Esophagus squamous epithelium (tissue), 5 donors: ENCODE data around the gene RASA3. TPM values are rescaled to one million over a fixed set of nuclear protein-coding genes. Genes with fewer than 3 reads are reported as not detected.
"Not testable (repeated sequence)": the region's sequence is repeated elsewhere in the genome, so short reads cannot be mapped to it uniquely, and the experiment has no call there.

Experiments used
- DNase-seq: peaks from one replicate; lab custom pipeline; 2025; lab: John Stamatoyannopoulos, UW
- H3K27ac ChIP-seq, 4 donors: fragments of 200-600 bp; sonication (generic); one replicate each; pipeline ENCODE4 v1.5.1; 2016 to 2019; ENCODE audit warnings: mild to moderate bottlenecking in 1 of 4
- H3K27me3 ChIP-seq, 4 donors: fragments of 200-600 bp; sonication (generic); 1 replicate in 3 of 4; 2 replicates in 1 of 4; pipeline versions ENCODE4 v1.5.1 to v1.6.0; 2017 to 2021; ENCODE audit warnings: antibody characterized with exemption in 1 of 4
- H3K36me3 ChIP-seq, 3 donors: fragments of 200-600 bp; sonication (generic); one replicate each; pipeline ENCODE4 v1.5.1; 2016 to 2019
- H3K4me1 ChIP-seq, 3 donors: fragments of 200-600 bp; sonication (generic); one replicate each; pipeline ENCODE4 v1.5.1; 2017 to 2019
- H3K4me3 ChIP-seq, 4 donors: fragments of 200-600 bp; sonication (generic); 1 replicate in 3 of 4; 2 replicates in 1 of 4; pipeline ENCODE4 v1.5.1; 2016 to 2019; ENCODE audit warnings: mild to moderate bottlenecking in 2 of 4, moderate library complexity in 1 of 4
- H3K9me3 ChIP-seq, 3 donors: fragments of 200-600 bp; sonication (generic); one replicate each; pipeline ENCODE4 v1.5.1; 2016 to 2019
- CTCF ChIP-seq, 6 experiments: fragments of 450-650 bp in 4 of 6; fragments of 200-600 bp in 2 of 6; sonication (generic) in 2 of 6; IDR thresholded peaks; one replicate each; pipeline ENCODE4 v1.5.1; 2016 to 2019; ENCODE audit warnings: antibody characterized with exemption in 6 of 6, mild to moderate bottlenecking in 4 of 6, moderate library complexity in 4 of 6
- POLR2A ChIP-seq, 4 donors: fragments of 450-650 bp; IDR thresholded peaks; one replicate each; pipeline ENCODE4 v1.6.1; 2017; ENCODE audit warnings: antibody characterized with exemption in 4 of 4, mild to moderate bottlenecking in 4 of 4, moderate library complexity in 3 of 4
- WGBS, 2 donors: methylation state at CpG; one replicate each; pipeline ENCODE4 v1.1.5; 2018; 5-methylcytosine and 5-hydroxymethylcytosine counted together
- intact Hi-C: fragments of 100-400 bp; cut with DNase I; formaldehyde crosslinking; loops from one replicate; pipeline ENCODE4 v1.15.0; 2022
- total RNA-seq, 4 donors: library from RNA; depleted of rRNA; stranded (reverse); fragments of >200 nt; gene quantifications; one replicate each; pipeline ENCODE4 v1.1.0, GENCODE V29; 2016
- donor health status: DM: yes; HTN: yes; CAD: no.

The RASA3 gene
- total RNA-seq, 4 donors from 2014 or later, result 1.4 to 8.8 (median 3.1) TPM

GRCh38 chr13:114105521-114106225 is 26.8 kb downstream of the RASA3 start:
- WGBS, 2 donors, result 79 to 88% methylated on average over 23 to 26 of the region's 30 CpGs
- H3K4me3 ChIP-seq, result no peak overlapping the region
- TF ChIP-seq POLR2A (IDR thresholded peaks at IDR 0.05), result no peak
- no peak for TF ChIP-seq CTCF (IDR thresholded peaks at IDR 0.05)
- no peaks in the 10 kb centered on the region for H3K36me3 ChIP-seq
- H3K27me3 ChIP-seq, result peaks cover 0 to 2% (median 0%) of the 10 kb centered on the region in 4 donors
- peak overlapping the region in 1 of 4 donors; percentile 7 for H3K27ac ChIP-seq
- no peaks in the 10 kb centered on the region for H3K9me3 ChIP-seq
- peaks cover 0 to 44% (median 31%) of the 10 kb centered on the region in 3 donors for H3K4me1 ChIP-seq
- intact Hi-C loops, result no loop called here
- no peak for DNase-seq

GRCh38 chr13:114104655-114105520 is 27.5 kb downstream of the RASA3 start:
- intact Hi-C loops, result no loop called here
- WGBS, 2 donors, result 76 to 87% methylated on average over 7 to 8 of the region's 24 CpGs
- DNase-seq, result no peak
- TF ChIP-seq CTCF (IDR thresholded peaks at IDR 0.05), result no peak
- TF ChIP-seq POLR2A (IDR thresholded peaks at IDR 0.05), result no peak
- Histone ChIP-seq H3K36me3 (no peaks in the 10 kb centered on the region), H3K27ac (peak overlapping the region in 1 of 4 donors; percentile 7), H3K27me3 (peaks cover 0 to 7% (median 0%) of the 10 kb centered on the region in 4 donors), H3K4me3 (no peak overlapping the region), H3K4me1 (peaks cover 0 to 43% (median 23%) of the 10 kb centered on the region in 3 donors), H3K9me3 (no peaks in the 10 kb centered on the region)

- H3K36me3 ChIP-seq, result no peaks in the 10 kb centered on the region
- no peaks in the 10 kb centered on the region for H3K9me3 ChIP-seq
- DNase-seq, result no peak
- no peak for TF ChIP-seq CTCF (IDR thresholded peaks at IDR 0.05)
- TF ChIP-seq POLR2A (IDR thresholded peaks at IDR 0.05), result no peak
- no peak overlapping the region for H3K4me3 ChIP-seq
- no peak overlapping the region for H3K27ac ChIP-seq
- peaks cover 0 to 41% (median 18%) of the 10 kb centered on the region in 3 donors for H3K4me1 ChIP-seq
- WGBS, 2 donors, result 80 to 94% methylated on average over 1 to 11 of the region's 62 CpGs
- intact Hi-C loops, result no loop called here
- H3K27me3 ChIP-seq, result peaks cover 0 to 7% (median 0%) of the 10 kb centered on the region in 4 donors
Observed at GRCh38 chr13:114103801-114104654, 28.4 kb downstream of the RASA3 start.

GRCh38 chr13:114103289-114103621 is 29.2 kb downstream of the RASA3 start:
- H3K36me3 ChIP-seq, H3K27me3 ChIP-seq, H3K9me3 ChIP-seq, H3K4me3 ChIP-seq, H3K27ac ChIP-seq, intact Hi-C loops, DNase-seq: not testable (repeated sequence)
- 95% methylated on average over 8 of the region's 20 CpGs; no CpG with 5 or more reads in 1 of the 2 donors for WGBS, 2 donors
- peaks cover 3 to 44% (median 23%) of the 10 kb centered on the region in 3 donors for H3K4me1 ChIP-seq

GRCh38 chr13:114102521-114103288 is 29.7 kb downstream of the RASA3 start:
- TF ChIP-seq POLR2A (IDR thresholded peaks at IDR 0.05) (no peak), CTCF (IDR thresholded peaks at IDR 0.05) (no peak)
- H3K4me3 ChIP-seq, result no peak overlapping the region
- H3K9me3 ChIP-seq, result no peaks in the 10 kb centered on the region
- no peak overlapping the region for H3K27ac ChIP-seq
- no peaks in the 10 kb centered on the region for H3K36me3 ChIP-seq
- intact Hi-C loops, result no loop called here
- 63 to 83% methylated on average over 1 to 7 of the region's 29 CpGs for WGBS, 2 donors
- peaks cover 5 to 46% (median 21%) of the 10 kb centered on the region in 3 donors for H3K4me1 ChIP-seq
- no peak for DNase-seq
- peaks cover 0 to 11% (median 0%) of the 10 kb centered on the region in 4 donors for H3K27me3 ChIP-seq
